HepG2 (cell line): ENCODE results near the gene PXMP2.

Experiments used
- IRF2 ChIP-seq: IDR thresholded peaks from 2 replicates; pipeline ENCODE4 v1.6.1; 2018; ENCODE audit warnings: missing genetic modification reagents, missing compliant biosample characterization
- KDM5A ChIP-seq: fragments of 200-600 bp; sonication (generic); IDR thresholded peaks from 2 replicates; pipeline ENCODE4 v1.7.0; 2018; ENCODE audit warnings: antibody characterized with exemption, mild to moderate bottlenecking, low read length, borderline replicate concordance
- POLR2A ChIP-seq, 2 experiments: IDR thresholded peaks; 2 replicates each; pipeline ENCODE4 v1.6.1; 2011; ENCODE audit warnings: low read depth in 2 of 2, low read length in 2 of 2, mild to moderate bottlenecking in 1 of 2, moderate library complexity in 1 of 2; ENCODE audit not compliant: insufficient read depth in 1 of 2
- POLR2AphosphoS5 ChIP-seq: IDR thresholded peaks from 2 replicates; pipeline ENCODE4 v1.6.1; 2012; ENCODE audit warnings: low read depth, low read length
- SMC3 ChIP-seq: IDR thresholded peaks from 2 replicates; pipeline ENCODE4 v1.6.1; 2011; ENCODE audit warnings: low read length, improper control_type of control experiment
- SP2 ChIP-seq: sonication (generic); formaldehyde crosslinking; IDR thresholded peaks from 2 replicates; pipeline ENCODE4 v1.5.1; 2020; ENCODE audit warnings: mild to moderate bottlenecking, missing genetic modification reagents
- ZBTB42 ChIP-seq: sonication (generic); formaldehyde crosslinking; IDR thresholded peaks from 2 replicates; pipeline ENCODE4 v1.5.0; 2020; ENCODE audit warnings: mild to moderate bottlenecking, missing genetic modification reagents
- ZNF138 ChIP-seq: sonication (generic); formaldehyde crosslinking; IDR thresholded peaks from 2 replicates; pipeline ENCODE4 v1.5.0; 2020; ENCODE audit warnings: mild to moderate bottlenecking, low read depth, missing genetic modification reagents
- ZNF460 ChIP-seq: sonication (generic); formaldehyde crosslinking; IDR thresholded peaks from 2 replicates; pipeline ENCODE4 v1.5.1; 2020; ENCODE audit warnings: missing genetic modification reagents, mild to moderate bottlenecking, borderline replicate concordance
- TF ChIP-seq, protein P1 (sequence below): sonication (generic); formaldehyde crosslinking; IDR thresholded peaks from 2 replicates; pipeline ENCODE4 v1.4.0; 2020; ENCODE audit warnings: missing genetic modification reagents
- TF ChIP-seq, protein P2 (sequence below): sonication (generic); formaldehyde crosslinking; IDR thresholded peaks from 2 replicates; pipeline ENCODE4 v1.5.0; 2020; ENCODE audit warnings: mild to moderate bottlenecking, missing genetic modification reagents, moderate library complexity
- TF ChIP-seq, protein P3 (sequence below), 2 experiments: IDR thresholded peaks; 2 replicates each; pipeline ENCODE4 v1.6.1; 2011 to 2012; ENCODE audit warnings: low read length in 2 of 2, borderline replicate concordance in 1 of 2, low read depth in 1 of 2, mild to moderate bottlenecking in 1 of 2, moderate library complexity in 1 of 2
- TF ChIP-seq, protein P4 (sequence below): sonication (generic); formaldehyde crosslinking; IDR thresholded peaks from 2 replicates; pipeline ENCODE4 v1.9.0; 2021; ENCODE audit warnings: mild to moderate bottlenecking, missing genetic modification reagents
- TF ChIP-seq, protein P5 (sequence below): sonication (generic); formaldehyde crosslinking; IDR thresholded peaks from 2 replicates; pipeline ENCODE4 v1.4.0; 2020; ENCODE audit warnings: missing genetic modification reagents, mild to moderate bottlenecking, borderline replicate concordance

DNA sequence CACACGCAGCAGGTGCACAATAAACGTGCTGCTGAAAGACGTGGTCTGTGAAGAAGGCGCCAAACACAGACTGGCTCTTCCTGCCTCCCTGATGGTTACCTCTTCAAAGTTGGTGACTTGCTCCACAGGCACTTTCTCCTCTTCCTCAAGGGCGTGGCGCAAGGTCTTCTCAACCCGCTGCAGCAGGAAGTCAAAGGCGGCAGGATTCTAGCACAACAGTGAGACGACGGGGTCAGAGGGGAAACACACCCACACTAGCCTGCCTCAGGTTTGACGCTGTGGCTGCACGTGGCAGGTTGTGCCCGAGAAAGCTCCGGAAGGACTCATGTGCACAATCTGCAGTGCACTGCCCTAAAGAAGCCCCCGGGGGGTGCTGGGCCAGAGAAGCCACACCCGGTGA lies 15.3 kb upstream of the PXMP2 start:
- TF ChIP-seq, protein P1, sequence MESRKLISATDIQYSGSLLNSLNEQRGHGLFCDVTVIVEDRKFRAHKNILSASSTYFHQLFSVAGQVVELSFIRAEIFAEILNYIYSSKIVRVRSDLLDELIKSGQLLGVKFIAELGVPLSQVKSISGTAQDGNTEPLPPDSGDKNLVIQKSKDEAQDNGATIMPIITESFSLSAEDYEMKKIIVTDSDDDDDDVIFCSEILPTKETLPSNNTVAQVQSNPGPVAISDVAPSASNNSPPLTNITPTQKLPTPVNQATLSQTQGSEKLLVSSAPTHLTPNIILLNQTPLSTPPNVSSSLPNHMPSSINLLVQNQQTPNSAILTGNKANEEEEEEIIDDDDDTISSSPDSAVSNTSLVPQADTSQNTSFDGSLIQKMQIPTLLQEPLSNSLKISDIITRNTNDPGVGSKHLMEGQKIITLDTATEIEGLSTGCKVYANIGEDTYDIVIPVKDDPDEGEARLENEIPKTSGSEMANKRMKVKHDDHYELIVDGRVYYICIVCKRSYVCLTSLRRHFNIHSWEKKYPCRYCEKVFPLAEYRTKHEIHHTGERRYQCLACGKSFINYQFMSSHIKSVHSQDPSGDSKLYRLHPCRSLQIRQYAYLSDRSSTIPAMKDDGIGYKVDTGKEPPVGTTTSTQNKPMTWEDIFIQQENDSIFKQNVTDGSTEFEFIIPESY = no peak
- TF ChIP-seq, protein P2, sequence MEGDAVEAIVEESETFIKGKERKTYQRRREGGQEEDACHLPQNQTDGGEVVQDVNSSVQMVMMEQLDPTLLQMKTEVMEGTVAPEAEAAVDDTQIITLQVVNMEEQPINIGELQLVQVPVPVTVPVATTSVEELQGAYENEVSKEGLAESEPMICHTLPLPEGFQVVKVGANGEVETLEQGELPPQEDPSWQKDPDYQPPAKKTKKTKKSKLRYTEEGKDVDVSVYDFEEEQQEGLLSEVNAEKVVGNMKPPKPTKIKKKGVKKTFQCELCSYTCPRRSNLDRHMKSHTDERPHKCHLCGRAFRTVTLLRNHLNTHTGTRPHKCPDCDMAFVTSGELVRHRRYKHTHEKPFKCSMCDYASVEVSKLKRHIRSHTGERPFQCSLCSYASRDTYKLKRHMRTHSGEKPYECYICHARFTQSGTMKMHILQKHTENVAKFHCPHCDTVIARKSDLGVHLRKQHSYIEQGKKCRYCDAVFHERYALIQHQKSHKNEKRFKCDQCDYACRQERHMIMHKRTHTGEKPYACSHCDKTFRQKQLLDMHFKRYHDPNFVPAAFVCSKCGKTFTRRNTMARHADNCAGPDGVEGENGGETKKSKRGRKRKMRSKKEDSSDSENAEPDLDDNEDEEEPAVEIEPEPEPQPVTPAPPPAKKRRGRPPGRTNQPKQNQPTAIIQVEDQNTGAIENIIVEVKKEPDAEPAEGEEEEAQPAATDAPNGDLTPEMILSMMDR (CRISPR knock-in tag) = no peak
- TF ChIP-seq, protein P3, sequence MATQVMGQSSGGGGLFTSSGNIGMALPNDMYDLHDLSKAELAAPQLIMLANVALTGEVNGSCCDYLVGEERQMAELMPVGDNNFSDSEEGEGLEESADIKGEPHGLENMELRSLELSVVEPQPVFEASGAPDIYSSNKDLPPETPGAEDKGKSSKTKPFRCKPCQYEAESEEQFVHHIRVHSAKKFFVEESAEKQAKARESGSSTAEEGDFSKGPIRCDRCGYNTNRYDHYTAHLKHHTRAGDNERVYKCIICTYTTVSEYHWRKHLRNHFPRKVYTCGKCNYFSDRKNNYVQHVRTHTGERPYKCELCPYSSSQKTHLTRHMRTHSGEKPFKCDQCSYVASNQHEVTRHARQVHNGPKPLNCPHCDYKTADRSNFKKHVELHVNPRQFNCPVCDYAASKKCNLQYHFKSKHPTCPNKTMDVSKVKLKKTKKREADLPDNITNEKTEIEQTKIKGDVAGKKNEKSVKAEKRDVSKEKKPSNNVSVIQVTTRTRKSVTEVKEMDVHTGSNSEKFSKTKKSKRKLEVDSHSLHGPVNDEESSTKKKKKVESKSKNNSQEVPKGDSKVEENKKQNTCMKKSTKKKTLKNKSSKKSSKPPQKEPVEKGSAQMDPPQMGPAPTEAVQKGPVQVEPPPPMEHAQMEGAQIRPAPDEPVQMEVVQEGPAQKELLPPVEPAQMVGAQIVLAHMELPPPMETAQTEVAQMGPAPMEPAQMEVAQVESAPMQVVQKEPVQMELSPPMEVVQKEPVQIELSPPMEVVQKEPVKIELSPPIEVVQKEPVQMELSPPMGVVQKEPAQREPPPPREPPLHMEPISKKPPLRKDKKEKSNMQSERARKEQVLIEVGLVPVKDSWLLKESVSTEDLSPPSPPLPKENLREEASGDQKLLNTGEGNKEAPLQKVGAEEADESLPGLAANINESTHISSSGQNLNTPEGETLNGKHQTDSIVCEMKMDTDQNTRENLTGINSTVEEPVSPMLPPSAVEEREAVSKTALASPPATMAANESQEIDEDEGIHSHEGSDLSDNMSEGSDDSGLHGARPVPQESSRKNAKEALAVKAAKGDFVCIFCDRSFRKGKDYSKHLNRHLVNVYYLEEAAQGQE (IDR thresholded peaks at IDR 0.05; ENCODE audit: borderline replicate concordance in 1 of 2, low read depth in 1 of 2, low read length in 2 of 2) = no peak
- TF ChIP-seq, protein P4, sequence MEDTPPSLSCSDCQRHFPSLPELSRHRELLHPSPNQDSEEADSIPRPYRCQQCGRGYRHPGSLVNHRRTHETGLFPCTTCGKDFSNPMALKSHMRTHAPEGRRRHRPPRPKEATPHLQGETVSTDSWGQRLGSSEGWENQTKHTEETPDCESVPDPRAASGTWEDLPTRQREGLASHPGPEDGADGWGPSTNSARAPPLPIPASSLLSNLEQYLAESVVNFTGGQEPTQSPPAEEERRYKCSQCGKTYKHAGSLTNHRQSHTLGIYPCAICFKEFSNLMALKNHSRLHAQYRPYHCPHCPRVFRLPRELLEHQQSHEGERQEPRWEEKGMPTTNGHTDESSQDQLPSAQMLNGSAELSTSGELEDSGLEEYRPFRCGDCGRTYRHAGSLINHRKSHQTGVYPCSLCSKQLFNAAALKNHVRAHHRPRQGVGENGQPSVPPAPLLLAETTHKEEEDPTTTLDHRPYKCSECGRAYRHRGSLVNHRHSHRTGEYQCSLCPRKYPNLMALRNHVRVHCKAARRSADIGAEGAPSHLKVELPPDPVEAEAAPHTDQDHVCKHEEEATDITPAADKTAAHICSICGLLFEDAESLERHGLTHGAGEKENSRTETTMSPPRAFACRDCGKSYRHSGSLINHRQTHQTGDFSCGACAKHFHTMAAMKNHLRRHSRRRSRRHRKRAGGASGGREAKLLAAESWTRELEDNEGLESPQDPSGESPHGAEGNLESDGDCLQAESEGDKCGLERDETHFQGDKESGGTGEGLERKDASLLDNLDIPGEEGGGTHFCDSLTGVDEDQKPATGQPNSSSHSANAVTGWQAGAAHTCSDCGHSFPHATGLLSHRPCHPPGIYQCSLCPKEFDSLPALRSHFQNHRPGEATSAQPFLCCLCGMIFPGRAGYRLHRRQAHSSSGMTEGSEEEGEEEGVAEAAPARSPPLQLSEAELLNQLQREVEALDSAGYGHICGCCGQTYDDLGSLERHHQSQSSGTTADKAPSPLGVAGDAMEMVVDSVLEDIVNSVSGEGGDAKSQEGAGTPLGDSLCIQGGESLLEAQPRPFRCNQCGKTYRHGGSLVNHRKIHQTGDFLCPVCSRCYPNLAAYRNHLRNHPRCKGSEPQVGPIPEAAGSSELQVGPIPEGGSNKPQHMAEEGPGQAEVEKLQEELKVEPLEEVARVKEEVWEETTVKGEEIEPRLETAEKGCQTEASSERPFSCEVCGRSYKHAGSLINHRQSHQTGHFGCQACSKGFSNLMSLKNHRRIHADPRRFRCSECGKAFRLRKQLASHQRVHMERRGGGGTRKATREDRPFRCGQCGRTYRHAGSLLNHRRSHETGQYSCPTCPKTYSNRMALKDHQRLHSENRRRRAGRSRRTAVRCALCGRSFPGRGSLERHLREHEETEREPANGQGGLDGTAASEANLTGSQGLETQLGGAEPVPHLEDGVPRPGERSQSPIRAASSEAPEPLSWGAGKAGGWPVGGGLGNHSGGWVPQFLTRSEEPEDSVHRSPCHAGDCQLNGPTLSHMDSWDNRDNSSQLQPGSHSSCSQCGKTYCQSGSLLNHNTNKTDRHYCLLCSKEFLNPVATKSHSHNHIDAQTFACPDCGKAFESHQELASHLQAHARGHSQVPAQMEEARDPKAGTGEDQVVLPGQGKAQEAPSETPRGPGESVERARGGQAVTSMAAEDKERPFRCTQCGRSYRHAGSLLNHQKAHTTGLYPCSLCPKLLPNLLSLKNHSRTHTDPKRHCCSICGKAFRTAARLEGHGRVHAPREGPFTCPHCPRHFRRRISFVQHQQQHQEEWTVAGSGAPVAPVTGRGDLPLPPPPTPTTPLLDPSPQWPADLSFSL (CRISPR knock-in tag) = no peak
- TF ChIP-seq ZBTB42 (no peak), SP2 (CRISPR knock-in tag) (no peak), ZNF138 (no peak), KDM5A (no peak), POLR2AphosphoS5 (no peak), IRF2 (no peak), ZNF460 (CRISPR knock-in tag) (no peak), SMC3 (no peak), POLR2A (IDR thresholded peaks at IDR 0.05; ENCODE audit: insufficient read depth in 1 of 2, low read depth in 2 of 2, low read length in 2 of 2) (no peak)
- TF ChIP-seq, protein P5, sequence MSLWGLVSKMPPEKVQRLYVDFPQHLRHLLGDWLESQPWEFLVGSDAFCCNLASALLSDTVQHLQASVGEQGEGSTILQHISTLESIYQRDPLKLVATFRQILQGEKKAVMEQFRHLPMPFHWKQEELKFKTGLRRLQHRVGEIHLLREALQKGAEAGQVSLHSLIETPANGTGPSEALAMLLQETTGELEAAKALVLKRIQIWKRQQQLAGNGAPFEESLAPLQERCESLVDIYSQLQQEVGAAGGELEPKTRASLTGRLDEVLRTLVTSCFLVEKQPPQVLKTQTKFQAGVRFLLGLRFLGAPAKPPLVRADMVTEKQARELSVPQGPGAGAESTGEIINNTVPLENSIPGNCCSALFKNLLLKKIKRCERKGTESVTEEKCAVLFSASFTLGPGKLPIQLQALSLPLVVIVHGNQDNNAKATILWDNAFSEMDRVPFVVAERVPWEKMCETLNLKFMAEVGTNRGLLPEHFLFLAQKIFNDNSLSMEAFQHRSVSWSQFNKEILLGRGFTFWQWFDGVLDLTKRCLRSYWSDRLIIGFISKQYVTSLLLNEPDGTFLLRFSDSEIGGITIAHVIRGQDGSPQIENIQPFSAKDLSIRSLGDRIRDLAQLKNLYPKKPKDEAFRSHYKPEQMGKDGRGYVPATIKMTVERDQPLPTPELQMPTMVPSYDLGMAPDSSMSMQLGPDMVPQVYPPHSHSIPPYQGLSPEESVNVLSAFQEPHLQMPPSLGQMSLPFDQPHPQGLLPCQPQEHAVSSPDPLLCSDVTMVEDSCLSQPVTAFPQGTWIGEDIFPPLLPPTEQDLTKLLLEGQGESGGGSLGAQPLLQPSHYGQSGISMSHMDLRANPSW (CRISPR knock-in tag) = no peak
